A673 (cell line): ENCODE results near the gene GRAMD1C. TPM values are rescaled to one million over a fixed set of nuclear protein-coding genes. Genes with fewer than 3 reads are reported as not detected.
A peak's percentile ranks its signal among the peaks of the same experiment; 100 is the strongest.

ENCODE experiments used
- BruUV-seq: library from RNA; stranded (reverse); fragments of 400-500 nt; replicated peaks from 2 replicates; lab custom pipeline; 2021; lab: Mats Ljungman, UMichigan
- CTCF ChIA-PET: fragments of 300-600 bp; sonication (Branson Sonifier 250); formaldehyde crosslinking; loops from one replicate; lab custom pipeline; 2022; ENCODE audit warnings: antibody characterized with exemption; lab: Charles Lee
- POLR2A ChIA-PET: fragments of 300-600 bp; sonication (Branson Sonifier 250); formaldehyde crosslinking; loops from one replicate; lab custom pipeline; 2022; ENCODE audit warnings: antibody characterized with exemption; ENCODE audit not compliant: low non-redundant PET; lab: Charles Lee
- DNase-seq: peaks from one replicate; pipeline ENCODE4 v3.0.0-alpha.2; 2015; ENCODE audit warnings: low spot score
- H3K27ac ChIP-seq: fragments of 200-600 bp; sonication (generic); 2 replicates; pipeline ENCODE4 v1.5.1; 2016; ENCODE audit warnings: mixed run types, low read depth, mild to moderate bottlenecking, mixed read lengths, antibody characterized with exemption, low read length; ENCODE audit not compliant: poor library complexity, severe bottlenecking
- H3K27me3 ChIP-seq: fragments of 200-600 bp; sonication (generic); replicated peaks from 2 replicates; pipeline ENCODE4 v1.6.1; 2017; ENCODE audit warnings: mixed run types, low read depth, mild to moderate bottlenecking, mixed read lengths, antibody characterized with exemption, low read length; ENCODE audit not compliant: insufficient read depth, poor library complexity
- H3K36me3 ChIP-seq: fragments of 200-600 bp; sonication (generic); 2 replicates; pipeline ENCODE4 v1.6.1; 2016; ENCODE audit warnings: mixed run types, mild to moderate bottlenecking, mixed read lengths, antibody characterized with exemption, low read length; ENCODE audit not compliant: insufficient read depth, poor library complexity, severe bottlenecking
- H3K4me1 ChIP-seq: fragments of 200-600 bp; sonication (generic); 2 replicates; pipeline ENCODE4 v1.6.1; 2017; ENCODE audit warnings: mixed run types, mild to moderate bottlenecking, mixed read lengths, antibody characterized with exemption, low read length; ENCODE audit not compliant: insufficient read depth, poor library complexity, severe bottlenecking
- H3K4me3 ChIP-seq: fragments of 200-600 bp; sonication (generic); 2 replicates; pipeline ENCODE4 v1.5.1; 2016; ENCODE audit warnings: low read depth, mixed run types, mild to moderate bottlenecking, mixed read lengths, low read length; ENCODE audit not compliant: poor library complexity, severe bottlenecking
- H3K9me3 ChIP-seq: fragments of 200-600 bp; sonication (generic); 2 replicates; pipeline ENCODE4 v1.6.1; 2016; ENCODE audit warnings: mixed run types, low read depth, mild to moderate bottlenecking, mixed read lengths, antibody characterized with exemption, low read length; ENCODE audit not compliant: poor library complexity, severe bottlenecking
- EZH2 ChIP-seq: fragments of 200-600 bp; sonication (generic); IDR thresholded peaks from 2 replicates; pipeline ENCODE4 v1.6.1; 2017; ENCODE audit warnings: borderline replicate concordance, low read depth, mild to moderate bottlenecking, mixed read lengths, antibody characterized with exemption, low read length; ENCODE audit not compliant: poor library complexity, severe bottlenecking
- intact Hi-C: fragments of 100-400 bp; cut with micrococcal nuclease; formaldehyde crosslinking; loops from one replicate; pipeline ENCODE4 v1.10.0; 2022; ENCODE audit not compliant: unreplicated experiment
- total RNA-seq: library from RNA; stranded (reverse); gene quantifications from 2 replicates; pipeline ENCODE4 v1.2.3, GENCODE V29; 2021
- TF ChIP-seq, protein P1 (sequence below): fragments of 300-800, 200-600 bp; sonication (generic); conservative IDR thresholded peaks from 2 replicates; pipeline ENCODE4 v1.5.1; 2017; ENCODE audit warnings: low read depth, mild to moderate bottlenecking, antibody characterized with exemption, low read length, moderate library complexity, mixed read lengths

The GRAMD1C gene
- total RNA-seq, 1 experiment from 2014 or later = 3.1 TPM

DNA sequence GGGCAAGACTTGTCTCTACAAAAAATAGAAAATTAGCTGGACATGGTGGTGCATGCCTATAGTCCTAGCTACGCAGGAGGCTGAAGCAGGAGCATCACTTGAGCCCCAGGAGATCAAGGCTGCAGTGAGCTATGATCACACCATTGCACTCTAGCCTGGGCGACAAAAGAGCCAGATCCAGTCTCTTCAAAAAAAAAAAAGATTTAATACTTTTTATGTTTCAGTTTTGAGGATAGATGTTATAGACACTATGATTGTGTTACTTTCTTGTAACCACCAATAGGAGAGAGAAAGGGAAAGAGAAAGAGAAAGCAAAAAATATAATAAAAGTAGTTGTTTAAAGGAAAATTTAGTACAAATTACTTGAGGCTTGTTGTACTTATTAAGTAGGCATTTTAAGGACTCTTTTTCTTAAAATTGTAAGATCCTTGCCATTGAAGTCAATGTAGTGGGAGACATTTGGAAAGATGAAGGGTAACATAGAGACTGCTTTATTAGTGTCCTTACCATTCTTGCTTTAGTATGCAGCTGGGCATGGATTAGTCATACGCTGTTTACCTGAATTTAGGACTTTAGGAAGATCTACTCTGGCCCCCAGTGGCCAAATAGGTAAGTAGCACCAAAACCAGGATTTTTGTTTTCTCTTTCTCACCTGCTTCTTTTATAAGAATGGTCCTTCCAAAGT lies 74.1 kb downstream of the GRAMD1C start:
- TF ChIP-seq, protein P1, sequence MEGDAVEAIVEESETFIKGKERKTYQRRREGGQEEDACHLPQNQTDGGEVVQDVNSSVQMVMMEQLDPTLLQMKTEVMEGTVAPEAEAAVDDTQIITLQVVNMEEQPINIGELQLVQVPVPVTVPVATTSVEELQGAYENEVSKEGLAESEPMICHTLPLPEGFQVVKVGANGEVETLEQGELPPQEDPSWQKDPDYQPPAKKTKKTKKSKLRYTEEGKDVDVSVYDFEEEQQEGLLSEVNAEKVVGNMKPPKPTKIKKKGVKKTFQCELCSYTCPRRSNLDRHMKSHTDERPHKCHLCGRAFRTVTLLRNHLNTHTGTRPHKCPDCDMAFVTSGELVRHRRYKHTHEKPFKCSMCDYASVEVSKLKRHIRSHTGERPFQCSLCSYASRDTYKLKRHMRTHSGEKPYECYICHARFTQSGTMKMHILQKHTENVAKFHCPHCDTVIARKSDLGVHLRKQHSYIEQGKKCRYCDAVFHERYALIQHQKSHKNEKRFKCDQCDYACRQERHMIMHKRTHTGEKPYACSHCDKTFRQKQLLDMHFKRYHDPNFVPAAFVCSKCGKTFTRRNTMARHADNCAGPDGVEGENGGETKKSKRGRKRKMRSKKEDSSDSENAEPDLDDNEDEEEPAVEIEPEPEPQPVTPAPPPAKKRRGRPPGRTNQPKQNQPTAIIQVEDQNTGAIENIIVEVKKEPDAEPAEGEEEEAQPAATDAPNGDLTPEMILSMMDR = peak; percentile 65
- no peak for TF ChIP-seq EZH2
- Histone ChIP-seq H3K27me3 (no peaks in the 10 kb centered on the region), H3K4me1 (no peaks in the 10 kb centered on the region), H3K27ac (no peak overlapping the region), H3K4me3 (no peak overlapping the region), H3K36me3 (no peaks in the 10 kb centered on the region), H3K9me3 (no peaks in the 10 kb centered on the region)
- peak; percentile 58 for DNase-seq
- CTCF ChIA-PET = interaction anchor here (0.7 to 1.3 kb wide), 3 partner anchors 68 to 266 kb away, joined by 3 to 7 read pairs (median 3); partner anchors contain the start of genes DRD3 and GRAMD1C
- POLR2A ChIA-PET = no interaction called here
- intact Hi-C loops = loop anchor here (2.0 to 5.0 kb wide), 2 partner anchors 74 to 175 kb away; partner anchors contain the start of gene GRAMD1C
- BruUV-seq = no TSS peak

DNA sequence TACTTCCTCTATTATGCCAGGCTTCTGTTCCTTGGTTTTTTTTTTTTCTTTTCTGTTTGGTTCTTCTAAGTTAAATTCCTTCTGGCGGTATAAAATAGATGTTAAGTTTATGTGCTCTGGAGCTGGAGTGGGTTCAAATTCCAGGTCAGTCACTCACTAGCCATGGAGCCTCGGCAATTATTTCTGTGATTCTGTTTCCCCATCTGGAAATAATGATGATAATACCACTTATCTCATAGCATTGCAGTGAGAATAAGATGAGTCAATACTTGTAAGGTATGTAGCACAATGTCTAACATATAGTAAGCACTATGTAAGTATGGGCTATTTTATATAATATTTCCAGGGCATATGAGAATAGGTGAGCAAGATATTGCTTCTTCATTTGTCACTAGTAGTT lies 76.1 kb downstream of the GRAMD1C start:
- ChIA-PET CTCF (interaction anchor here (0.7 kb wide), 1 partner anchor 30 kb away, joined by 3 read pairs; no protein-coding TSS in a partner anchor), POLR2A (no interaction called here)
- Histone ChIP-seq H3K36me3 (no peaks in the 10 kb centered on the region), H3K4me3 (no peak overlapping the region), H3K4me1 (no peaks in the 10 kb centered on the region), H3K27ac (no peak overlapping the region), H3K27me3 (no peaks in the 10 kb centered on the region), H3K9me3 (no peaks in the 10 kb centered on the region)
- no peak for TF ChIP-seq EZH2
- TF ChIP-seq, protein P1 = no peak
- DNase-seq = no peak
- no TSS peak for BruUV-seq
- intact Hi-C loops = loop anchor here (5.0 kb wide), 1 partner anchor 177 kb away; no protein-coding TSS in a partner anchor

DNA sequence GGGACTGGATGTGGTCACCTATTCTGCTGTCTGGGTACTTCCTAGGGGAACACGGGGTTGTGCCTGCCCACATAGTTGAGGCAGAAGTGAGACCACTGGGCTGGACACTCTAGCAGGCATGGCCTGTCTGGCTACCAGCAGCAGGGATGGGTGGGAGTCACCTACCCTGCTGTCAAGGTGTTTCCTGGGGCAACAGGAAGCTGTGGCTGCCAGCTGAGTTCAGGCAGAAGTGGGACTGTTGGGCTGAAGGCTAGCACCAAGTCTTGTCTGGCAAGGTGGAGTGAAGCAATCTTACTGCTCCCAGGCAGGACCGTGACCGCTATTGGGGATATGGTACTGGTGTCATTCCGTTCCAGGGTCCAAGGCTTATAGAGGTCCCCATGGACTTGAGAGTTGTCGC lies 89.0 kb downstream of the GRAMD1C start:
- H3K27me3 ChIP-seq = no peaks in the 10 kb centered on the region
- peaks cover 11% of the 10 kb centered on the region for H3K9me3 ChIP-seq
- no peak for DNase-seq
- no peak overlapping the region for H3K27ac ChIP-seq
- no peaks in the 10 kb centered on the region for H3K4me1 ChIP-seq
- intact Hi-C loops = no loop called here
- ChIA-PET POLR2A (no interaction called here), CTCF (no interaction called here)
- TF ChIP-seq EZH2 = no peak
- TF ChIP-seq, protein P1 = no peak
- no TSS peak for BruUV-seq
- no peaks in the 10 kb centered on the region for H3K36me3 ChIP-seq
- H3K4me3 ChIP-seq = no peak overlapping the region
